Naive thymus-derived CD8-positive, alpha-beta T cell (primary cell): Measurements from ENCODE around the gene MECR. TPM values are rescaled to one million over a fixed set of nuclear protein-coding genes. Genes with fewer than 3 reads are reported as not detected.
"Not testable (repeated sequence)": the region's sequence is repeated elsewhere in the genome, so short reads cannot be mapped to it uniquely, and the experiment has no call there.

Experiments
- ATAC-seq, 2 donors: fragments of 150-1000 bp; cut with Tn5 transposase in 1 of 2; sonication (Bioruptor Pico), chemical (Tn5 transposase) in 1 of 2; 1 replicate in 1 of 2; 2 replicates in 1 of 2; pipeline ENCODE4 v1.10.0; 2021; ENCODE audit warnings: mild to moderate bottlenecking in 2 of 2, moderate library complexity in 2 of 2
- POLR2A ChIA-PET: fragments of 350-600 bp; sonication (Branson Sonifier 250); formaldehyde crosslinking; loops from one replicate; lab custom pipeline; 2021; ENCODE audit warnings: antibody characterized with exemption; lab: Charles Lee
- DNase-seq, 10 donors: peaks; one replicate each; pipeline versions ENCODE4 v3.0.0 to v3.0.0-alpha.2; 2020 to 2022
- H3K27ac Mint-ChIP-seq, 10 donors: one replicate each; pipeline ENCODE4 v1.8.0; 2020 to 2022; ENCODE audit warnings: mild to moderate bottlenecking in 10 of 10, mixed read lengths in 10 of 10, moderate library complexity in 4 of 10, inconsistent platforms in 1 of 10
- H3K27me3 Mint-ChIP-seq, 5 donors: one replicate each; pipeline ENCODE4 v1.8.0; 2021 to 2022; ENCODE audit warnings: mixed read lengths in 5 of 5
- H3K36me3 Mint-ChIP-seq, 3 donors: one replicate each; pipeline ENCODE4 v1.8.0; 2020 to 2022; ENCODE audit warnings: mixed read lengths in 3 of 3, mild to moderate bottlenecking in 2 of 3, inconsistent platforms in 1 of 3
- H3K4me1 Mint-ChIP-seq, 4 donors: one replicate each; pipeline ENCODE4 v1.8.0; 2021 to 2022; ENCODE audit warnings: mixed read lengths in 4 of 4
- H3K4me3 Mint-ChIP-seq, 10 donors: one replicate each; pipeline ENCODE4 v1.8.0; 2020 to 2022; ENCODE audit warnings: mild to moderate bottlenecking in 10 of 10, mixed read lengths in 10 of 10, moderate library complexity in 6 of 10, inconsistent platforms in 1 of 10
- H3K9me3 Mint-ChIP-seq, 9 donors: one replicate each; pipeline ENCODE4 v1.8.0; 2020 to 2022; ENCODE audit warnings: mixed read lengths in 9 of 9, mild to moderate bottlenecking in 3 of 9, inconsistent platforms in 1 of 9, moderate library complexity in 1 of 9
- polyA plus RNA-seq, 3 donors: library from polyadenylated mRNA; unstranded; fragments of 300-500 nt; fragmentation: Illumina TruSeq; gene quantifications; one replicate each; pipeline ENCODE4 v1.2.3, GENCODE V29; 2021
- total RNA-seq, 8 experiments: library from RNA in 2 of 8; stranded (reverse) in 2 of 8; gene quantifications; one replicate each; pipeline ENCODE4 v1.2.3 and lab custom pipeline; 2021 to 2026

MECR gene
- total and polyA plus RNA-seq, 5 experiments from 2014 or later, result 17.9 to 25.8 (median 23.3) TPM

DNA sequence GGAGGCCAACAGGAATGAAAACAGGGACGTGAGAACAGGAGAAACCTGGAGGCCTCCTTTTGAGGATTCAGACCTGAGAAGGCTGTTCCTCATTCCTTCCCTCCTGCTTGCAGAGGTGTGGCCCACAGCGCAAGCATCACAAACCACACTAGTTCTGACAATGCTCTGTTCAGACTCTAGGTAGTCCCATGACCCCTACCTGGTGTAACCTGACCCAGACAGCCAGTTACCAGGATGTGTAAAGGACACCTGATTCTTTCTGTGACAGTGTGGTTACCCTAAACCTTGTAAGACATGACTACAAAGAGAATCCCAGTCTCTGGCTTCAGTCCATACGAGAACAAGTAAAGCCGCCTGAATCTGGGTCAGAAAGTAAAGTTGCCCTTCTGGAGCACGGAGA lies 3.2 kb downstream of the MECR start:
- Mint-ChIP-seq H3K4me3 (peak overlapping the region in 1 of 10 donors; percentile 22), H3K27ac (peak overlapping the region in 1 of 10 donors; percentile 67), H3K4me1 (peaks cover 14 to 26% (median 23%) of the 10 kb centered on the region in 4 donors), H3K9me3 (no peaks in the 10 kb centered on the region), H3K27me3 (no peaks in the 10 kb centered on the region), H3K36me3 (peaks cover 0 to 10% (median 2%) of the 10 kb centered on the region in 3 donors)
- ATAC-seq (no peak), DNase-seq (no peak)
- POLR2A ChIA-PET, result no interaction called here

- DNase-seq (no peak), ATAC-seq (no peak)
- POLR2A ChIA-PET, result no interaction called here
- Mint-ChIP-seq H3K9me3 (no peaks in the 10 kb centered on the region), H3K4me1 (peaks cover 10 to 14% (median 13%) of the 10 kb centered on the region in 4 donors), H3K36me3 (peaks cover 0 to 14% (median 7%) of the 10 kb centered on the region in 3 donors), H3K4me3 (no peak overlapping the region), H3K27ac (no peak overlapping the region), H3K27me3 (no peaks in the 10 kb centered on the region)
Observed at GRCh38 chr1:29225361-29225760, 5.4 kb downstream of the MECR start.

DNA sequence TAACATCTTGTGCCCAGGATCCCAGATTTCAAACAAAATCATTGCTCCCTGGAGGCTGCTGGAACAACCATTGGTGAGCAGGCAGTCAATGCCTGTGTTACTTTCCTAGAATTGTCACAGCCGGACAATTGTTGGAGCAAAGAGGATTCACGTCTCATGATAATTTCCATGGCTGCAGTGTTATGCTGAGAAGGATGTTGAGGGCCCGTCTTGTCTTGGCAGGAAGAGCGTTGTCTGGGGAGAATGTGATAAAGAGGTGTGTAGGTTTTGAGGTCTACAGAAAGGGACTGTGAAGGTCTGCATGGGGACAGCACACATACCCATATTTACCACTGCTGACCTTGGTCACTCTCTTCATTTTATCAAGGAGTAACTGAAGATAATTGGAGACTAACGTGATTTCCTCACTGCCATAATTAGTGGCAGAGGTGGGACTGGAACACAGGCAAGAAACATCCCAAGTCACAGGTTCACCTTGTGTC lies 6.3 kb downstream of the MECR start:
- POLR2A ChIA-PET, result interaction anchor here (0.6 kb wide), 1 partner anchor 1394 kb away, joined by 5 read pairs; no protein-coding TSS in a partner anchor
- H3K27me3 Mint-ChIP-seq, result no peaks in the 10 kb centered on the region
- peaks cover 0 to 19% (median 11%) of the 10 kb centered on the region in 3 donors for H3K36me3 Mint-ChIP-seq
- no peak overlapping the region for H3K4me3 Mint-ChIP-seq
- H3K27ac Mint-ChIP-seq, result peak overlapping the region in 1 of 10 donors; percentile 54
- no peaks in the 10 kb centered on the region for H3K9me3 Mint-ChIP-seq
- no peak for DNase-seq
- ATAC-seq, result no peak
- peaks cover 3 to 7% (median 5%) of the 10 kb centered on the region in 4 donors for H3K4me1 Mint-ChIP-seq

DNA sequence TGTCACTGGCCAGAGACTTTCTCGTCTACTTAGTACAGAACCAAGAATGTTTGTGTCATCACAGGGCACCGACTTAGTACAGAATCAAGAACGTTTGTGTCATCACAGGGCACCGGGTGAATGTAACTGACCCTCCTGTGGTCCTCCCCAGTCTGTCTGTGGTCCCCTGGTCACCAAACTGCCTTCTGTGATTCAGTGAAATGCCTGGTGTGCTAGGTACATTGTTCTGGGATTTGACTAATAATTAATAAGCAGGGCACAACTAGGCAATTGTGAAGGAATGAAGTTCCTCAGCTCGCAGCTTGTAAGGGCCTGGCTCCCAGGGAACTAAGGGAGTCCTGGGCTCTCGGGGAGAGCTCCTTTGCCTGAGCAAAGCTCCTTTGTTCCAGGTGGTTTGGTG lies 7.2 kb downstream of the MECR start:
- Mint-ChIP-seq H3K9me3 (no peaks in the 10 kb centered on the region), H3K4me3 (no peak overlapping the region), H3K27me3 (no peaks in the 10 kb centered on the region), H3K36me3 (peaks cover 0 to 19% (median 11%) of the 10 kb centered on the region in 3 donors), H3K4me1 (peaks cover 1 to 7% (median 3%) of the 10 kb centered on the region in 4 donors), H3K27ac (no peak overlapping the region)
- ATAC-seq, result no peak
- POLR2A ChIA-PET, result no interaction called here
- no peak for DNase-seq

DNA sequence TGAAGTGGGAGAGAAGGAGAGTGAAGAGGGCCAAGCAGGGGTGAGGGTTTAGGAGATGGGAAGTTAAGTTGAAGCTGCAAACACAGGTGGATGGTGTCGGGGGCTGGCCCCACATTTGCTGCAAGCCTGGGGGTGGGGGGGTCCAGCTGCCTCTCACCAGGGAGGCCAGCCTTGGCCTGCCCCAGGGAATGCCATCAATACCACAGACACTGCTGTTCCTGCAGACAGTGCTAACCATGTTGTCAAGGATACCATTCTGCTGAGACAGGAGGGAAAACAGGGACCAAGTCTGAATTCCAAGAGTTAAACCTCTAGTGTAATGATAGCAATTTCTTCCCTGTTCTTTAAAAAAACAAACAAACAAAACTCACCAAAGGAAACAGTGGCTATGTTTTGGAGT lies 8.0 kb downstream of the MECR start:
- ATAC-seq (no peak), DNase-seq (no peak)
- no peak overlapping the region for H3K4me3 Mint-ChIP-seq
- H3K27ac Mint-ChIP-seq, result peak overlapping the region in 1 of 10 donors; percentile 7
- peaks cover 0 to 19% (median 11%) of the 10 kb centered on the region in 3 donors for H3K36me3 Mint-ChIP-seq
- POLR2A ChIA-PET, result no interaction called here
- no peaks in the 10 kb centered on the region for H3K27me3 Mint-ChIP-seq
- peaks cover 0 to 7% (median 3%) of the 10 kb centered on the region in 4 donors for H3K4me1 Mint-ChIP-seq
- H3K9me3 Mint-ChIP-seq, result no peaks in the 10 kb centered on the region

DNA sequence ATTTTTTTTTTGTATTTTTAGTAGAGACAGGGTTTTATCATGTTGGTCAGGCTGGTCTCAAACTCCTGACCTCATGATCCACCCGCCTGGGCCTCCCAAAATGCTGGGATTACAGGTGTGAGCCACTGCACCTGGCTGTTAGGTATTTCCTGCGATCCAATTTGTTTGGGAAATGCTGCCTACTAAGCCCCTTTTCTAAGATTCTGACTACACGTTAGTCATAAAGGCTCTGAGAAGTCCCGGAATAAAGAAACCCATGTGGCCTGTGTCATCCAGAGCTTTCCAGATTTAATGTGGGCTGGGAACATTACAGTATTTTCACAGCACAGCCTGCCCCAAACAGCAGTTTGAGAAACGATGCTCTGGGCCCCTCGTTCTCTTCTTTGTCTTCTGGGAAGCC lies 8.5 kb downstream of the MECR start:
- H3K36me3 Mint-ChIP-seq, result peaks cover 0 to 19% (median 11%) of the 10 kb centered on the region in 3 donors
- ATAC-seq, H3K4me3 Mint-ChIP-seq, H3K27ac Mint-ChIP-seq, POLR2A ChIA-PET, H3K9me3 Mint-ChIP-seq, DNase-seq, H3K27me3 Mint-ChIP-seq, H3K4me1 Mint-ChIP-seq: not testable (repeated sequence)

DNA sequence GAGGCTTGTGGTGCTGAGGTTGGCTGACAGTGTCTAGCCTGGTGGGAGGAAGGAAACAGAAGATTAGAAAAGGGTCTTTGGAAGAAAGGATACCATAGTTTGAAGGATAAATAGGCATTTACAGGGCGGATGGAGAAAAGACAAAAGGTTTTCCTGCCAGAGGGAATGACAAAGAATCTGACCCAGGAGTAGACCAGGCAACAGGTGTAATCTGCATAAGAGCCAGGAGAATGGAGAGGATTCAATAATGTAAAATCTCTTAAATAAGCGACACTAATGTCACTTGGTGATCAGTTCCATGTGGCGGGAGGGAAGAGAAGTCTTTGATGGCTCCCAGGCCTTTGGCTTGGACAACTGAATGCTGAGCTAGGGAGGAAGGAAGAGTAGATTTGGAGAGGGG lies 9.4 kb downstream of the MECR start:
- Mint-ChIP-seq H3K36me3 (peaks cover 0 to 19% (median 11%) of the 10 kb centered on the region in 3 donors), H3K27ac (peak overlapping the region in 1 of 10 donors; percentile 21), H3K4me3 (no peak overlapping the region), H3K4me1 (peaks cover 0 to 7% (median 3%) of the 10 kb centered on the region in 4 donors), H3K9me3 (no peaks in the 10 kb centered on the region), H3K27me3 (no peaks in the 10 kb centered on the region)
- POLR2A ChIA-PET, result no interaction called here
- ATAC-seq (no peak), DNase-seq (no peak)

DNA sequence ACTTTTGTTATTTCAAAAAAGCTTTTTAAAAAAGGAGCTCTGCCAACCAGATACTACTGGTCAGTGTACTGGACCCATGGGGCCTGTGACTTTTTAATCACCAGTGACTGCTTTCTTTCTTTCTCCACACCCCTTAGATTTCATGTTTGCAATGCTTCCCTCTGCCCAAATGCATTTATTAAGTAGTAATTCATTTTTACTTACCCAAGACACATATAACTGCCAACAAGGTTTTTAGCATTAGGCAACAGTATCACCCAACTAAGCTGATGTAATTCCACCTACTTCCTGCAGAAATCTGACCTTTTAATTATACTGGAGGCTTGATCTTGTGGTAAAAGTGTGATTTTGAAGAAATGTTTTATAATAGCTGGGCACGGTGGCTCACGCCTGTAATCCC lies 12.5 kb downstream of the MECR start:
- ATAC-seq (no peak), DNase-seq (no peak)
- H3K27me3 Mint-ChIP-seq, result no peaks in the 10 kb centered on the region
- H3K9me3 Mint-ChIP-seq, result no peaks in the 10 kb centered on the region
- H3K4me1 Mint-ChIP-seq, result peaks cover 0 to 5% (median under 1%) of the 10 kb centered on the region in 4 donors
- POLR2A ChIA-PET, result interaction anchor here (0.6 kb wide), 1 partner anchor 519 kb away, joined by 3 read pairs; no protein-coding TSS in a partner anchor
- no peak overlapping the region for H3K4me3 Mint-ChIP-seq
- H3K27ac Mint-ChIP-seq, result no peak overlapping the region
- peaks cover 0 to 34% (median 25%) of the 10 kb centered on the region in 3 donors for H3K36me3 Mint-ChIP-seq

GRCh38 chr1:29217633-29218032 lies 13.1 kb downstream of the MECR start:
- ATAC-seq, result no peak
- H3K4me3 Mint-ChIP-seq, result no peak overlapping the region
- no peak for DNase-seq
- H3K27me3 Mint-ChIP-seq, result no peaks in the 10 kb centered on the region
- H3K9me3 Mint-ChIP-seq, result no peaks in the 10 kb centered on the region
- H3K4me1 Mint-ChIP-seq, result peaks cover 0 to 8% (median under 1%) of the 10 kb centered on the region in 4 donors
- no peak overlapping the region for H3K27ac Mint-ChIP-seq
- peaks cover 0 to 34% (median 30%) of the 10 kb centered on the region in 3 donors for H3K36me3 Mint-ChIP-seq
- POLR2A ChIA-PET, result no interaction called here

DNA sequence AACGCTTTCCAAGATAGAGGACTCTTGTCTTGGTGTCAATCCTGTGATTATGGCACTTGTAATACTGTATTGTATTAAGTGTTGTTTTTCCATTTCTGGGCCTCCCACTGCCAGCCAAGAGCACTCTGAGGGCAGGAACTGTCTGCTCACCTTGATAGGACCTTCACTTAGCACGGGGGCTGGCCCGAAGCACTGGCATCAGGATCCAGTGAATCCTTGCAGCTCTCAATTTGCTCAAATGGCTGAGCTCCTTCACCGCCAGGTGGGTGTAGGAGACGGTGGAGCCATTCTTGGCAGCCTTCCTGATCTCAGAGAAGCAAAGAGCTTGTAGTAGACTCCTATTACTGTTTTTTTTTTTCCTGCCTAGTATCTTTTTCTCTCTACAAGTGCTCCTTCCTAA lies 17.7 kb downstream of the MECR start:
- Mint-ChIP-seq H3K27ac (peak overlapping the region in 1 of 10 donors; percentile 81), H3K27me3 (no peaks in the 10 kb centered on the region), H3K9me3 (no peaks in the 10 kb centered on the region), H3K4me3 (no peak overlapping the region), H3K36me3 (peaks cover 0 to 54% (median 28%) of the 10 kb centered on the region in 3 donors), H3K4me1 (peaks cover 0 to 6% (median 2%) of the 10 kb centered on the region in 4 donors)
- no peak for DNase-seq
- POLR2A ChIA-PET, result no interaction called here
- no peak for ATAC-seq

GRCh38 chr1:29211086-29212030 lies 19.4 kb downstream of the MECR start:
- H3K36me3 Mint-ChIP-seq, result peaks cover 0 to 57% (median 28%) of the 10 kb centered on the region in 3 donors
- peaks cover 0 to 6% (median 2%) of the 10 kb centered on the region in 4 donors for H3K4me1 Mint-ChIP-seq
- no peak overlapping the region for H3K4me3 Mint-ChIP-seq
- POLR2A ChIA-PET, result no interaction called here
- H3K27ac Mint-ChIP-seq, result peak overlapping the region in 1 of 10 donors; percentile 86
- H3K27me3 Mint-ChIP-seq, result no peaks in the 10 kb centered on the region
- no peaks in the 10 kb centered on the region for H3K9me3 Mint-ChIP-seq
- DNase-seq, result no peak
- no peak for ATAC-seq

- Mint-ChIP-seq H3K36me3 (peaks cover 0 to 58% (median 23%) of the 10 kb centered on the region in 3 donors), H3K27me3 (no peaks in the 10 kb centered on the region), H3K9me3 (no peaks in the 10 kb centered on the region), H3K4me3 (no peak overlapping the region), H3K4me1 (peaks cover 0 to 6% (median 2%) of the 10 kb centered on the region in 4 donors), H3K27ac (no peak overlapping the region)
- ATAC-seq (no peak), DNase-seq (no peak)
- POLR2A ChIA-PET, result interaction anchor here (0.7 kb wide), 1 partner anchor 23 kb away, joined by 5 read pairs; no protein-coding TSS in a partner anchor
Observed at GRCh38 chr1:29210278-29211085, 20.3 kb downstream of the MECR start.
